C4-2B (cell line): ENCODE data around the gene PIAS1.

ENCODE experiments used
- CTCF ChIP-seq: fragments of 450-650 bp; conservative IDR thresholded peaks from 2 replicates; pipeline ENCODE4 v1.5.1; 2017; ENCODE audit warnings: mild to moderate bottlenecking
- ZFX ChIP-seq: fragments of 450-650 bp; IDR thresholded peaks from 2 replicates; pipeline ENCODE4 v1.6.1; 2017

GRCh38 chr15:68015244-68015643, 38.9 kb upstream of the PIAS1 start:
- TF ChIP-seq CTCF (no peak), ZFX (no peak)
